ENCODE data around the gene YOD1. TPM values are rescaled to one million over a fixed set of nuclear protein-coding genes. Genes with fewer than 3 reads are reported as not detected.
A peak's percentile ranks its signal among the peaks of the same experiment; 100 is the strongest.

The YOD1 gene
- total and polyA plus RNA-seq, 2 of the 13 experiments (the other 11 are each of a cell fraction or from before 2014, with no cell fraction given) = 3.4 to 9.1 TPM

DNA sequence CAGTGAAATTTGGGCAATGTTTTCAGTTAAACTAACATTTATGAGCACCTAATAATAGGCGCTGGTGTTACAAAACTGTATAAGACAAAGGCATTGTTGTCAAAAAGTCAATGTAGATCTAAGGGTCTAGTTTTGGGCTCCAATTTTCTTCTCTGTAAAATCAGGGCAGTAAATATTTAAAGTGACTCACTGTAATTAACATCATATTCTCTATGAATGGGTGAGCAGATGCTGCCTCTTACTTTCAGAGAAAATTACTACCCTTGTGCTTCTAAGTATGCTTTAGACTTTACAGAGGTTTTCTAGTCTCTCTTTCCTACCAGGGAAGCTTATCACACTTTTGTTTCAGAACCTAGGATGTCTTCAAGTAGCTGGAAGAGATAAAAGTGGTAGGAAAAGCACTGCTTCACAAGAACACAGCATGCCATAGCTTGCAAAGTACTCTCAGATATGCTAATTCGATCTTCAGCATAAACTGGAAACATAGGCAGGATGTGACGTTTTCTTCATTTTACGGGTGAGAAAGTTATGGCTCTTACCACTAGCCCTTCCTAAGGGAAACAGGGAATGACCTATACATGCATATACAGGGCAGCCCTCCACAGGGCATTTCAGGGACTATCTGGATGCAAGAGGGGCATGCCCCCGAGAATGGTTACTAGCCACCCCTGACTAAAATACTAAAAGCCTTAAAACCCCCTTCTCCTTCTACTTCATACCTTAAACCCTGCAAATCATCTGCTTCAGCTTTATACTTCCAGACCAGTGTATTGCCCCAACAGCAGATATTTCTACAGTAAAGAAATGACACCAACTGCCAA, 21.1 kb downstream of the YOD1 start:
- ATAC-seq = no peak
- H3K79me2 ChIP-seq (ENCODE audit: insufficient read depth, low read length) = no peaks in the 10 kb centered on the region
- BruUV-seq (replicated peaks) = no TSS peak
- POLR2A ChIA-PET = interaction anchor here (0.7 to 3.1 kb wide), 4 partner anchors 8 to 60 kb away, joined by 3 to 25 read pairs (median 14); partner anchors contain the start of gene PFKFB2
- in situ Hi-C loops (cut with HindIII; ENCODE audit: extremely low pct_ligation_motif_present, low pct_unique_long_range_greater_than_20kb) = no loop called here
- FAIRE-seq = no peak
- intact Hi-C loops (cut with micrococcal nuclease; ENCODE audit: unreplicated experiment) = no loop called here
- H3K4me2 ChIP-seq (ENCODE audit: low read depth, low read length) = peak overlapping the region; percentile 85
- no peaks in the 10 kb centered on the region for H3K36me3 ChIP-seq (replicated peaks in 1 of 2; ENCODE audit: control insufficient read depth in 1 of 2, insufficient read depth in 2 of 2, low read length in 2 of 2)
- WGBS (ENCODE audit: low lambda C conversion rate) = 69% methylated on average over 5 of the region's 5 CpGs
- TF ChIP-seq NBN (conservative IDR thresholded peaks at IDR 0.05) (no peak), PHF21A (CRISPR knock-in tag; IDR thresholded peaks at IDR 0.05) (0 out of 2 replicates have a peak, but pooled peaks have one; percentile 16)
- TF ChIP-seq, protein P1, sequence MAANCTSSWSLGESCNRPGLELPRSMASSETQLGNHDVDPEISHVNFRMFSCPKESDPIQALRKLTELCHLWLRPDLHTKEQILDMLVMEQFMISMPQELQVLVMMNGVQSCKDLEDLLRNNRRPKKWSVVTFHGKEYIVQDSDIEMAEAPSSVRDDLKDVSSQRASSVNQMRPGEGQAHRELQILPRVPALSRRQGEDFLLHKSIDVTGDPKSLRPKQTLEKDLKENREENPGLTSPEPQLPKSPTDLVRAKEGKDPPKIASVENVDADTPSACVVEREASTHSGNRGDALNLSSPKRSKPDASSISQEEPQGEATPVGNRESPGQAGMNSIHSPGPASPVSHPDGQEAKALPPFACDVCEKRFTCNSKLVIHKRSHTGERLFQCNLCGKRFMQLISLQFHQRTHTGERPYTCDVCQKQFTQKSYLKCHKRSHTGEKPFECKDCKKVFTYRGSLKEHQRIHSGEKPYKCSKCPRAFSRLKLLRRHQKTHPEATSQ (CRISPR knock-in tag; IDR thresholded peaks at IDR 0.05; ENCODE audit: borderline replicate concordance) = 0 out of 2 replicates have a peak, but pooled peaks have one; percentile 15
- H3K4me3 ChIP-seq (replicated peaks in 1 of 3; ENCODE audit: insufficient read depth in 1 of 3, low read depth in 2 of 3, low read length in 3 of 3) = peak overlapping the region in 2 of 3 experiments; percentile 29 to 54; a peak in 2 of 6 replicates
- no peak overlapping the region for H2AFZ ChIP-seq (ENCODE audit: low read length)
- no peaks in the 10 kb centered on the region for H3K27me3 ChIP-seq (ENCODE audit: control insufficient read depth in 1 of 2, insufficient read depth in 2 of 2, low read length in 2 of 2)
- DNase-seq (ENCODE audit: low spot score) = no peak
- H3K9me3 ChIP-seq (ENCODE audit: low read length) = no peaks in the 10 kb centered on the region
- peaks cover 95% of the 10 kb centered on the region for H3K4me1 ChIP-seq (ENCODE audit: insufficient read depth, low read length)
- no peak overlapping the region for H3K27ac ChIP-seq (ENCODE audit: extremely low read length, insufficient read depth, low read length)
- no peaks in the 10 kb centered on the region for H4K20me1 ChIP-seq (ENCODE audit: insufficient read depth, low read length)
- no peak overlapping the region for H3K9ac ChIP-seq (ENCODE audit: insufficient read depth, low read depth, low read length)
- CTCF ChIA-PET (ENCODE audit: low intra/inter-chr PET ratio, low total read pairs) = no interaction called here

DNA sequence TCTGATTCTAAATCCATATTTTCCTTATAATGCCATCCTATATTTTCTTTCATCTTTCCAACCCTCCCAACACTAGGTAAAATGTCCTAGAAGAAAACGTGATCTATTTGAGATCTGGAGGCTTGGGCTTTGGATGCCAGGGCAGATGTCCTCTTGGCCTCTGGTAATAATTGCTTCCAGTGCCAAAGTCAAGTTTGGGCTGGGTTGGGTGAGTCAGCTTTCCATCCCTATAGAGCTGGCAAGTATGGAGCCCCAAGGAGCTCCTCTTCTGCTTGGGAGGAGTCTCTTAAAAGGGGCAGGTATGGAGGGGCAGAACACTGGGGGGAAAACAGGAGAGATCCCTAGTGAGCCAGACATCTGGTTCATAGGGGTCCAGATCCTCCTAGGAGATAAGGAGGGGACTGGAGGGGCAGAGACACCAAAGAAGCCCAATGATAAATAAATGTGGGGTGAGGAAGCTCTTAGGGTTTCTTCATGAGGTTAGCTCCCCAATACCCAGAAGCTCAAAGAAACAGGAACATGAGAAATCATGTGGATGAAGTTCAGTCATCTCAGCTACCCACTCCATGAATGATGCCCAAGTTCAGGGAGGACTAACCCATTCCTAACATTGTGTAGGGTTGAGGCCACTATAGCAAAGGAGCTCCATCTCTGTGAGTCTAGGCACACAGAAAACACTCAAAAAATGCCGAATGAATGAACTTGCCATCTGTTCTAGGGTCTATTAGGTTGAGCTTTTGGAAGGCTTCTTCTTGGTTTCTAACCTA, 21.9 kb downstream of the YOD1 start:
- DNase-seq (ENCODE audit: low spot score) (no peak), FAIRE-seq (no peak), ATAC-seq (no peak)
- no TSS peak for BruUV-seq (replicated peaks)
- WGBS (ENCODE audit: low lambda C conversion rate) = 67% methylated on average over 2 of the region's 2 CpGs
- Histone ChIP-seq H4K20me1 (ENCODE audit: insufficient read depth, low read length) (no peaks in the 10 kb centered on the region), H3K79me2 (ENCODE audit: insufficient read depth, low read length) (no peaks in the 10 kb centered on the region), H3K9ac (ENCODE audit: insufficient read depth, low read depth, low read length) (no peak overlapping the region), H3K27ac (ENCODE audit: extremely low read length, insufficient read depth, low read length) (no peak overlapping the region), H3K36me3 (replicated peaks in 1 of 2; ENCODE audit: control insufficient read depth in 1 of 2, insufficient read depth in 2 of 2, low read length in 2 of 2) (no peaks in the 10 kb centered on the region), H3K4me2 (ENCODE audit: low read depth, low read length) (no peak overlapping the region), H3K4me3 (replicated peaks in 1 of 3; ENCODE audit: insufficient read depth in 1 of 3, low read depth in 2 of 3, low read length in 3 of 3) (no peak overlapping the region), H3K4me1 (ENCODE audit: insufficient read depth, low read length) (peaks cover 100% of the 10 kb centered on the region), H3K9me3 (ENCODE audit: low read length) (no peaks in the 10 kb centered on the region), H3K27me3 (ENCODE audit: control insufficient read depth in 1 of 2, insufficient read depth in 2 of 2, low read length in 2 of 2) (no peaks in the 10 kb centered on the region), H2AFZ (ENCODE audit: low read length) (no peak overlapping the region)
- ChIA-PET POLR2A (interaction anchor here (1.1 kb wide), 1 partner anchor 24 kb away, joined by 5 read pairs; the partner anchor contains the start of gene PFKFB2), CTCF (ENCODE audit: low intra/inter-chr PET ratio, low total read pairs) (no interaction called here)
- intact Hi-C loops (cut with micrococcal nuclease; ENCODE audit: unreplicated experiment) = no loop called here
- in situ Hi-C loops (cut with HindIII; ENCODE audit: extremely low pct_ligation_motif_present, low pct_unique_long_range_greater_than_20kb) = no loop called here
- TF ChIP-seq ZSCAN22 (CRISPR knock-in tag; IDR thresholded peaks at IDR 0.05) = no peak
- TF ChIP-seq JUN (CRISPR knock-in tag; IDR thresholded peaks at IDR 0.05) = no peak
- TF ChIP-seq, protein P2, sequence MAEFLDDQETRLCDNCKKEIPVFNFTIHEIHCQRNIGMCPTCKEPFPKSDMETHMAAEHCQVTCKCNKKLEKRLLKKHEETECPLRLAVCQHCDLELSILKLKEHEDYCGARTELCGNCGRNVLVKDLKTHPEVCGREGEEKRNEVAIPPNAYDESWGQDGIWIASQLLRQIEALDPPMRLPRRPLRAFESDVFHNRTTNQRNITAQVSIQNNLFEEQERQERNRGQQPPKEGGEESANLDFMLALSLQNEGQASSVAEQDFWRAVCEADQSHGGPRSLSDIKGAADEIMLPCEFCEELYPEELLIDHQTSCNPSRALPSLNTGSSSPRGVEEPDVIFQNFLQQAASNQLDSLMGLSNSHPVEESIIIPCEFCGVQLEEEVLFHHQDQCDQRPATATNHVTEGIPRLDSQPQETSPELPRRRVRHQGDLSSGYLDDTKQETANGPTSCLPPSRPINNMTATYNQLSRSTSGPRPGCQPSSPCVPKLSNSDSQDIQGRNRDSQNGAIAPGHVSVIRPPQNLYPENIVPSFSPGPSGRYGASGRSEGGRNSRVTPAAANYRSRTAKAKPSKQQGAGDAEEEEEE (CRISPR knock-in tag; IDR thresholded peaks at IDR 0.05; ENCODE audit: borderline replicate concordance) = no peak
